Measurements from ENCODE around the gene SOAT1.

- TF ChIP-seq EP300 (IDR thresholded peaks at IDR 0.05; ENCODE audit: borderline replicate concordance) (no peak), TEAD4 (IDR thresholded peaks at IDR 0.05) (no peak)
- TF ChIP-seq, protein P1, sequence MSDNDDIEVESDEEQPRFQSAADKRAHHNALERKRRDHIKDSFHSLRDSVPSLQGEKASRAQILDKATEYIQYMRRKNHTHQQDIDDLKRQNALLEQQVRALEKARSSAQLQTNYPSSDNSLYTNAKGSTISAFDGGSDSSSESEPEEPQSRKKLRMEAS (IDR thresholded peaks at IDR 0.05) = no peak
These were observed 44.5 kb downstream of the SOAT1 start for GRCh38 chr1:179337942-179338560.
